NCI-H82 (cell line): ENCODE results near the gene PIP5K1B.
A peak's percentile ranks its signal among the peaks of the same experiment; 100 is the strongest.

Experiments
- DNase-seq: peaks from one replicate; lab custom pipeline; 2025; lab: John Stamatoyannopoulos, UW

Gene PIP5K1B

GRCh38 chr9:68817079-68817875 is 112.2 kb downstream of the PIP5K1B start:
- DNase-seq, result no peak

GRCh38 chr9:68819065-68819464 is 114.0 kb downstream of the PIP5K1B start:
- DNase-seq, result no peak

GRCh38 chr9:68821911-68822310 is 116.9 kb downstream of the PIP5K1B start:
- DNase-seq, result no peak

GRCh38 chr9:68822596-68823165 is 117.6 kb downstream of the PIP5K1B start:
- no peak for DNase-seq

- no peak for DNase-seq
Observed at GRCh38 chr9:68825762-68826472, 120.9 kb downstream of the PIP5K1B start.

GRCh38 chr9:68827837-68828744 is 123.1 kb downstream of the PIP5K1B start:
- DNase-seq, result no peak

GRCh38 chr9:68832101-68832500 is 127.1 kb downstream of the PIP5K1B start:
- no peak for DNase-seq

GRCh38 chr9:68832861-68833518 is 128.0 kb downstream of the PIP5K1B start:
- no peak for DNase-seq

GRCh38 chr9:68834931-68835520 is 130.0 kb downstream of the PIP5K1B start:
- DNase-seq, result no peak

GRCh38 chr9:68836788-68837187 is 131.7 kb downstream of the PIP5K1B start:
- no peak for DNase-seq

- no peak for DNase-seq
Observed at GRCh38 chr9:68838245-68838644, 133.2 kb downstream of the PIP5K1B start.

GRCh38 chr9:68841276-68842052 is 136.4 kb downstream of the PIP5K1B start:
- DNase-seq, result no peak

- no peak for DNase-seq
Observed at GRCh38 chr9:68842568-68842967, 137.5 kb downstream of the PIP5K1B start.

GRCh38 chr9:68843239-68843638 is 138.2 kb downstream of the PIP5K1B start:
- no peak for DNase-seq

- DNase-seq, result no peak
Observed at GRCh38 chr9:68844157-68844556, 139.1 kb downstream of the PIP5K1B start.

- DNase-seq, result peak; percentile 60
Observed at GRCh38 chr9:68844631-68845612, 139.9 kb downstream of the PIP5K1B start.

- no peak for DNase-seq
Observed at GRCh38 chr9:68847765-68848164, 142.7 kb downstream of the PIP5K1B start.

- DNase-seq, result no peak
Observed at GRCh38 chr9:68851657-68852056, 146.6 kb downstream of the PIP5K1B start.

GRCh38 chr9:68852941-68853340 is 147.9 kb downstream of the PIP5K1B start:
- no peak for DNase-seq
